ENCODE measurements around the gene STX1A.
"Not testable (repeated sequence)": the region's sequence is repeated elsewhere in the genome, so short reads cannot be mapped to it uniquely, and the experiment has no call there.

The STX1A gene

GRCh38 chr7:73682745-73683055, 36.8 kb downstream of the STX1A start:
- no peak for DNase-seq

- DNase-seq = no peak
These were observed 38.4 kb downstream of the STX1A start for GRCh38 chr7:73681031-73681430.

GRCh38 chr7:73680501-73680900, 39.0 kb downstream of the STX1A start:
- DNase-seq = no peak

DNA sequence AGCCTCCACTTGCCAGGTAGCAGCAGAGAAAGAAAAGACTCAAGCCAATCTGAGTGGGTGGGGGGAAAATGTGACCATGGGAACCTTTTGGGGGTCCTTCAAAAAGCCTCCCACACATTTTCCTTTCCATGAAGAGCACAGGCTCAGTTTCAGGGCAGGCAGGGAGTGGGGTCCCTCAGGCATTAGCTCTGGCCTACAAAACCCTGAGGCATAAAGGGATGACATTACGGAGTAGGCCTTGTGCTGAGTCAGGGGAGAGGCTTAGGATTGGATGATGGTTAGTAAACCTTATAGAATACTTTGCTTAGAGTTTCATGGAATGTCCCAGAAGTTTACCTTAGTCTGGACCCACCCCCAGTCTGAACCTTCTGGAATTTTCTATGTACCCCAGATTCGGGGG, 39.8 kb downstream of the STX1A start:
- DNase-seq = no peak

DNA sequence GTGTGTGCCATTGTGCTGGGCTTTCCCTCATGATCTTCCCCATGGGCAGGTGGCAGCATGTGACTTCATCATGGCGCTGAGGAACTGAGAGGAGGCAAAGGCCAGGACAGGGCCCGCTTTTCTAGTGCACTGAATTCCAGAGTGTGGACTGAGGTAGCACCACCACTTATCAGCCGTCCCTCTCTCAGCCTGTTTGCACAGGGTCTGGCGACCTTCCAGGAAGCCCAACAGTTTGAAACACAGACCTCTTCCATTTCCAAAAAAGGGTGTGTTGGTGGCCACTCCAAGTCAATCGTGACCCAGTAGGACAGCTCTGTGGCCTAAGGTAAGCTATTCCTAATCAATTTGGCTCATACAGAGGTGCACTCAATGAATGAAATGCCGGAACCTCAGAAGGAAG, 40.6 kb downstream of the STX1A start:
- DNase-seq = no peak

DNA sequence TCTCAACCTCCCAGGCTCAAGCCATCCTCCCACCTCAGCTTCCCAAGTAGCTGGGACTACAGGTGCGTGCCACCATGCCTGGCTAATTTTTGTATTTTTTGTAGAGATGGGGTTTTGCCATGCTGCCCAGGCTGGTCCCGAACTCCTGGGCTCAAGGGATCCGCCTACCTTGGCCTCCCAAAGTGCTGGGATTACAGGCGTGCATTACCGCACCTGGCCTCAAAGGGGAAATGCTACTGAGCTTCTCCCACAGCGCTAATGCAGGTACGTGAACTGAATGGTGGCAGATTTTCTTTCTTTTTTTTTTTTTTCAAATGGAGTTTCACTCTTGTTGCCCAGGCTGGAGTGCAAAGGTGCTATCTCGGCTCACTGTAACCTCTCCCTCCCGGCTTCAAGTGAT, 43.4 kb downstream of the STX1A start:
- DNase-seq = not testable (repeated sequence)

GRCh38 chr7:73674468-73675124, 44.9 kb downstream of the STX1A start:
- no peak for DNase-seq

- DNase-seq = no peak
These were observed 47.5 kb downstream of the STX1A start for GRCh38 chr7:73671857-73672445.

GRCh38 chr7:73671322-73671661, 48.2 kb downstream of the STX1A start:
- no peak for DNase-seq

- no peak for DNase-seq
These were observed 49.5 kb downstream of the STX1A start for GRCh38 chr7:73669858-73670385.

DNA sequence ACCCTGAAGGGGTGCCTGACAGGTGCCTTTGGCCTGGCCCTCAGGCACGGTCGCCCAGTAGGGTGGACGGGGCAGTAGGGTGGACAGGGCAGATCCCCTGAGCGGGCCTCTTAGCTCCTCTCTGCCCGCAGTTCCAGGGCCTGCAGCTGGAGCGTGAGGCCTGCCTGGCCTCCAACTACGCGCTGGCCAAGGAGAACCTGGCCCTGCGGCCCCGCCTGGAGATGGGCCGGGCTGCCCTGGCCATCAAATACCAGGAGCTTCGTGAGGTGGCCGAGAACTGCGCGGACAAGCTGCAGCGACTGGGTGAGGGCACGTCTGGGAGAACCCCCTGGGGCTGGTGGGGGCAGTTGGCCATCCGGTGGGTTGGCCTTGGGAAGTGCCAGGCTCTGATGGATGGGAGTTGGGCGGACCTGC, 50.2 kb downstream of the STX1A start:
- DNase-seq = peak; percentile 56

DNA sequence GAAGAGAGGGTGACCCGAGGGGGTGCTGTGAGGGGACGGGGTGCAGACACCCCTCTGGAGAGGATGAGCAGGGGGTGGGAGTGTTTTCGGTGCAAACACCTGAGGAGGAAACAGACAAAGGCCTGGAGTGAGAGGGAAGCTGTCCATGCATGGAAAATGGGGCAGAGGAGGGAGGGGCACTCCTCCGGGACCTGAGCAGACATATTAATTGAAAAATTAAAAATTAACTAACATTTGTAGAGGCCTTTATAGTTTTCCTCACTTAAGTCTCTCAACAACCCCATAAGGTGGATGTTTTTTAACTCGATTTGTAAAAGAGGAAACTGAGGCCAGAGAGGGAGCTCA, 50.6 kb downstream of the STX1A start:
- no peak for DNase-seq

GRCh38 chr7:73668103-73668885, 51.2 kb downstream of the STX1A start:
- DNase-seq = peak; percentile 63

- peak; percentile 82 for DNase-seq
These were observed 51.9 kb downstream of the STX1A start, which contains the start of gene VPS37D for GRCh38 chr7:73667344-73668102. Gene VPS37D (plus strand): TSS chr7:73667831. CDS start chr7:73667959, 128 bp downstream.

DNA sequence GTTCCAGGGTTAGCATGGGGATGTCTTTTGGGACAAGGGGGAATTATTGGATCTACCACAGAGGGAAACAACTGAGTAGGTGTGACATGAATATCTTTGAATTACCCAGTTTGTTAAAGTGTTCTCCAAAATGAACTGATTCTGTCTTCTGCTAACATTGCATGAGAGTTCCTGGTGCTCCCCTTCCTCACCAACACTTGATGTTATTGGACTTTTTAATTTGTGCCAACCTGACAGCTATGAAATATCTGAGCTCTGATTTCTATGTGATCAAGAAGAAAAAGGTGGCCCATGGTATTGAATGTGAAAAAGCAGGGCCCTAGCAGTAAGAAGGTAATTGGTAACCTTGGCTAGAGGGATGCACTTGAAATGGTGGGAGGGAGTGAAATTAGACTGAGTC, 56.4 kb downstream of the STX1A start:
- no peak for DNase-seq

DNA sequence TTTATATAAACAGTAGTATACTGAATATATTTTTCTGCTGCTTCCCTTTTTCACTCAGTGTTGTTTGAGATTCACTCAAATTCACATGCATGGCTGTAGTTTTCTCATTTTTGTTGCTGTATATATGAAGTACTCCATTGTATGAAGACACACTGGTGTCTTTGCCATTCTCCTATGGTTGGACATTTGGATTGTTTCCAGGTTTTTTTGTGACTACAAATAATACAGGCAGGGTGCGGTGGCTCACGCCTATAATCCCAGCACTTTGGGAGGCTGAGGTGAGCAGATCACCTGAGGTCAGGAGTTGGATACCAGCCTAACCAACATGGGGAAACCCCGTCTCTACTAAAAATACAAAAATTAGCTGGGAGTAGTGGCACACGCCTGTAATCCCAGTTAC, 58.9 kb downstream of the STX1A start:
- not testable (repeated sequence) for DNase-seq

GRCh38 chr7:73659983-73660382, 59.5 kb downstream of the STX1A start:
- DNase-seq = no peak

- not testable (repeated sequence) for DNase-seq
These were observed 64.2 kb downstream of the STX1A start for GRCh38 chr7:73655309-73655708.

DNA sequence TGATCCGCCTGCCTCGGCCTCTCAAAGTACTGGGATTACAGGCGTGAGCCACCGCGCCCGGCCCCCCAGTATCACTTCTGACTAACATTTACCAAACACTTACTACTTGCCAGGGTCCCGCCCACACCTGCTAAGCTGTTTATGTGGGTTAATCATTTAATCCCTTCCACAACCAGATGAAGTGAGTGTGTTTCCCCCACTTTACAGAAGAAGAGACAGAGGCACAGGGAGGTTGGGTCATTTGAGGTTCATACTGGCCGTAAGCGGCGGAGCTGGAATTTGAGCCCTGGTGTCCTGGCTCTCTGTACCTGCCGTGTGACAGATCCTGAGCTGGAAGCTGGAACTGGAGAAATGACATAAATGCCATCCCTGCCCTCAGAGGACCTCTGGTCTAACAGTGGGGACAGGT, 66.9 kb downstream of the STX1A start:
- DNase-seq = no peak

DNA sequence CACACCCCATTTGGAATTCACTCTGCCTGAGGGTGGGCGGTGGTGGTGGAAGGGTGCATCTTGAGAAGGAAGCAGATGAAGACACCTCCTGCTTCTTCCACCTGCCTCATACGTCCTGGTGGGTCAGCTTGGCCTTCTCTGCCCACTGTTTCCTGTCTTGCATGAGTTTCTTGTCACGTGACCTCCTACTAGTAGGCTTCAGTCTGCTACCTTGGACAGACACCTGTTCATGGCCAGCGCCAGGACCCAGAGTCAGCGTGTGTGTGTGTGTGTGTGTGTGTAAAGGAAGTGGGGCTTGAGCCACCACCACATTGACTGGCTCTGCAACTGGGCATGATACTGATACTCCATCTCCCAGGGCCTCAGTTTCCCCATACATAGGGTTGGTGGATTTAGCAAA, 68.9 kb downstream of the STX1A start:
- no peak for DNase-seq

DNA sequence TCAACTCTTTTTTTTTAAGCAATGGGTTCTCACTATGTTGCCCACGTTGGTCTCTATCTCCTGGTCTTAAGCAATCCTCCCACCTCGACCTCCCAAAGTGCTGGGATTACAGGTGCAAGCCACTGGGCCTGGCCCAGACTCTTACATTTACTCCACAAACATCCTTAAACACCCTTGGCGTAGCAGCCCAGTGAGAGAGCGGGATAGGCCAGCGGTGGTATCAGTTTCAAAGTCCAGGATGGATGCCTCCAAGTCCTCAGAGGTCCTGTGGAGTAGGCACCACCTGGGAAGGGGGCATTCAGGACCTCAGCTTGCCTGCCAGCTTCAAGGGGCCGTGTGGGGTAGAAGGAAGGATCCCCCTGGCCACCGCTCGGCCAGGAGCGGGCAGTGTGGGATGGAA, 69.9 kb downstream of the STX1A start:
- DNase-seq = no peak

All from right kidney (tissue), 1 donor.